Measurements from ENCODE around the gene SDHB.

Gene SDHB

GRCh38 chr1:17002524-17002902 lies 51.3 kb downstream of the SDHB start:
- no peak overlapping the region for H3K4me3 ChIP-seq (ENCODE audit: low read depth, low read length)
- no peaks in the 10 kb centered on the region for H3K79me2 ChIP-seq (ENCODE audit: control insufficient read depth, insufficient read depth, low read length, unreplicated experiment)
- H3K27me3 ChIP-seq (ENCODE audit: insufficient read depth, low read length), result no peaks in the 10 kb centered on the region
- no peak overlapping the region for H3K27ac ChIP-seq (ENCODE audit: low read depth, low read length)
- peaks cover 9% of the 10 kb centered on the region; the same call in 1 of the 2 replicates for H3K36me3 ChIP-seq (ENCODE audit: insufficient read depth, low read length)
- H3K4me1 ChIP-seq (ENCODE audit: control insufficient read depth, insufficient read depth, low read length, unreplicated experiment), result peaks cover 8% of the 10 kb centered on the region
- no peak overlapping the region for H2AFZ ChIP-seq (ENCODE audit: low read length, unreplicated experiment)

GRCh38 chr1:17001760-17002523 lies 51.9 kb downstream of the SDHB start:
- Histone ChIP-seq H3K4me1 (ENCODE audit: control insufficient read depth, insufficient read depth, low read length, unreplicated experiment) (peaks cover 8% of the 10 kb centered on the region), H2AFZ (ENCODE audit: low read length, unreplicated experiment) (no peak overlapping the region), H3K4me3 (ENCODE audit: low read depth, low read length) (no peak overlapping the region), H3K36me3 (ENCODE audit: insufficient read depth, low read length) (peaks cover 9% of the 10 kb centered on the region; the same call in 1 of the 2 replicates), H3K27ac (ENCODE audit: low read depth, low read length) (no peak overlapping the region), H3K79me2 (ENCODE audit: control insufficient read depth, insufficient read depth, low read length, unreplicated experiment) (no peaks in the 10 kb centered on the region), H3K27me3 (ENCODE audit: insufficient read depth, low read length) (no peaks in the 10 kb centered on the region)

GRCh38 chr1:16999863-17000262 lies 54.0 kb downstream of the SDHB start:
- peaks cover 8% of the 10 kb centered on the region for H3K4me1 ChIP-seq (ENCODE audit: control insufficient read depth, insufficient read depth, low read length, unreplicated experiment)
- H3K36me3 ChIP-seq (ENCODE audit: insufficient read depth, low read length), result peaks cover 9% of the 10 kb centered on the region; the same call in 1 of the 2 replicates
- no peaks in the 10 kb centered on the region for H3K79me2 ChIP-seq (ENCODE audit: control insufficient read depth, insufficient read depth, low read length, unreplicated experiment)
- no peaks in the 10 kb centered on the region for H3K27me3 ChIP-seq (ENCODE audit: insufficient read depth, low read length)
- no peak overlapping the region for H3K27ac ChIP-seq (ENCODE audit: low read depth, low read length)
- H2AFZ ChIP-seq (ENCODE audit: low read length, unreplicated experiment), result no peak overlapping the region
- H3K4me3 ChIP-seq (ENCODE audit: low read depth, low read length), result no peak overlapping the region

GRCh38 chr1:16998589-16998988 lies 55.2 kb downstream of the SDHB start:
- Histone ChIP-seq H3K27ac (ENCODE audit: low read depth, low read length) (no peak overlapping the region), H3K4me3 (ENCODE audit: low read depth, low read length) (no peak overlapping the region), H3K36me3 (ENCODE audit: insufficient read depth, low read length) (peaks cover 9% of the 10 kb centered on the region; the same call in 1 of the 2 replicates), H3K79me2 (ENCODE audit: control insufficient read depth, insufficient read depth, low read length, unreplicated experiment) (no peaks in the 10 kb centered on the region), H3K27me3 (ENCODE audit: insufficient read depth, low read length) (no peaks in the 10 kb centered on the region), H2AFZ (ENCODE audit: low read length, unreplicated experiment) (no peak overlapping the region), H3K4me1 (ENCODE audit: control insufficient read depth, insufficient read depth, low read length, unreplicated experiment) (peaks cover 4% of the 10 kb centered on the region)

GRCh38 chr1:16996845-16997244 lies 57.0 kb downstream of the SDHB start:
- H3K27ac ChIP-seq (ENCODE audit: low read depth, low read length), result no peak overlapping the region
- H3K79me2 ChIP-seq (ENCODE audit: control insufficient read depth, insufficient read depth, low read length, unreplicated experiment), result no peaks in the 10 kb centered on the region
- peaks cover 5% of the 10 kb centered on the region; the same call in 1 of the 2 replicates for H3K36me3 ChIP-seq (ENCODE audit: insufficient read depth, low read length)
- H2AFZ ChIP-seq (ENCODE audit: low read length, unreplicated experiment), result no peak overlapping the region
- no peaks in the 10 kb centered on the region for H3K27me3 ChIP-seq (ENCODE audit: insufficient read depth, low read length)
- H3K4me3 ChIP-seq (ENCODE audit: low read depth, low read length), result no peak overlapping the region
- H3K4me1 ChIP-seq (ENCODE audit: control insufficient read depth, insufficient read depth, low read length, unreplicated experiment), result no peaks in the 10 kb centered on the region

- H2AFZ ChIP-seq (ENCODE audit: low read length, unreplicated experiment), result no peak overlapping the region
- no peaks in the 10 kb centered on the region for H3K27me3 ChIP-seq (ENCODE audit: insufficient read depth, low read length)
- H3K79me2 ChIP-seq (ENCODE audit: control insufficient read depth, insufficient read depth, low read length, unreplicated experiment), result no peaks in the 10 kb centered on the region
- no peak overlapping the region for H3K4me3 ChIP-seq (ENCODE audit: low read depth, low read length)
- no peak overlapping the region for H3K27ac ChIP-seq (ENCODE audit: low read depth, low read length)
- no peaks in the 10 kb centered on the region for H3K4me1 ChIP-seq (ENCODE audit: control insufficient read depth, insufficient read depth, low read length, unreplicated experiment)
- H3K36me3 ChIP-seq (ENCODE audit: insufficient read depth, low read length), result no peaks in the 10 kb centered on the region
These were observed 60.3 kb downstream of the SDHB start for GRCh38 chr1:16993521-16994038.

GRCh38 chr1:16992675-16993074 lies 61.2 kb downstream of the SDHB start:
- Histone ChIP-seq H3K27ac (ENCODE audit: low read depth, low read length) (no peak overlapping the region), H3K79me2 (ENCODE audit: control insufficient read depth, insufficient read depth, low read length, unreplicated experiment) (no peaks in the 10 kb centered on the region), H3K27me3 (ENCODE audit: insufficient read depth, low read length) (no peaks in the 10 kb centered on the region), H3K4me3 (ENCODE audit: low read depth, low read length) (no peak overlapping the region), H3K4me1 (ENCODE audit: control insufficient read depth, insufficient read depth, low read length, unreplicated experiment) (no peaks in the 10 kb centered on the region), H2AFZ (ENCODE audit: low read length, unreplicated experiment) (no peak overlapping the region), H3K36me3 (ENCODE audit: insufficient read depth, low read length) (no peaks in the 10 kb centered on the region)

- no peak overlapping the region for H3K4me3 ChIP-seq (ENCODE audit: low read depth, low read length)
- H3K79me2 ChIP-seq (ENCODE audit: control insufficient read depth, insufficient read depth, low read length, unreplicated experiment), result no peaks in the 10 kb centered on the region
- H3K27me3 ChIP-seq (ENCODE audit: insufficient read depth, low read length), result no peaks in the 10 kb centered on the region
- no peak overlapping the region for H3K27ac ChIP-seq (ENCODE audit: low read depth, low read length)
- no peaks in the 10 kb centered on the region for H3K4me1 ChIP-seq (ENCODE audit: control insufficient read depth, insufficient read depth, low read length, unreplicated experiment)
- H2AFZ ChIP-seq (ENCODE audit: low read length, unreplicated experiment), result no peak overlapping the region
- no peaks in the 10 kb centered on the region for H3K36me3 ChIP-seq (ENCODE audit: insufficient read depth, low read length)
These were observed 61.7 kb downstream of the SDHB start for GRCh38 chr1:16992102-16992501.

- Histone ChIP-seq H3K27me3 (ENCODE audit: insufficient read depth, low read length) (no peaks in the 10 kb centered on the region), H3K79me2 (ENCODE audit: control insufficient read depth, insufficient read depth, low read length, unreplicated experiment) (no peaks in the 10 kb centered on the region), H3K4me3 (ENCODE audit: low read depth, low read length) (no peak overlapping the region), H3K27ac (ENCODE audit: low read depth, low read length) (no peak overlapping the region), H2AFZ (ENCODE audit: low read length, unreplicated experiment) (no peak overlapping the region), H3K4me1 (ENCODE audit: control insufficient read depth, insufficient read depth, low read length, unreplicated experiment) (no peaks in the 10 kb centered on the region), H3K36me3 (ENCODE audit: insufficient read depth, low read length) (no peaks in the 10 kb centered on the region)
These were observed 62.3 kb downstream of the SDHB start for GRCh38 chr1:16991571-16991970.

GRCh38 chr1:16989676-16990391 lies 64.0 kb downstream of the SDHB start:
- no peak overlapping the region for H3K27ac ChIP-seq (ENCODE audit: low read depth, low read length)
- no peaks in the 10 kb centered on the region for H3K36me3 ChIP-seq (ENCODE audit: insufficient read depth, low read length)
- no peaks in the 10 kb centered on the region for H3K79me2 ChIP-seq (ENCODE audit: control insufficient read depth, insufficient read depth, low read length, unreplicated experiment)
- no peak overlapping the region for H2AFZ ChIP-seq (ENCODE audit: low read length, unreplicated experiment)
- no peak overlapping the region for H3K4me3 ChIP-seq (ENCODE audit: low read depth, low read length)
- no peaks in the 10 kb centered on the region for H3K27me3 ChIP-seq (ENCODE audit: insufficient read depth, low read length)
- peaks cover 2% of the 10 kb centered on the region for H3K4me1 ChIP-seq (ENCODE audit: control insufficient read depth, insufficient read depth, low read length, unreplicated experiment)

- peaks cover 10% of the 10 kb centered on the region for H3K4me1 ChIP-seq (ENCODE audit: control insufficient read depth, insufficient read depth, low read length, unreplicated experiment)
- no peaks in the 10 kb centered on the region for H3K79me2 ChIP-seq (ENCODE audit: control insufficient read depth, insufficient read depth, low read length, unreplicated experiment)
- no peak overlapping the region for H3K27ac ChIP-seq (ENCODE audit: low read depth, low read length)
- no peaks in the 10 kb centered on the region for H3K36me3 ChIP-seq (ENCODE audit: insufficient read depth, low read length)
- no peak overlapping the region for H2AFZ ChIP-seq (ENCODE audit: low read length, unreplicated experiment)
- H3K27me3 ChIP-seq (ENCODE audit: insufficient read depth, low read length), result no peaks in the 10 kb centered on the region
- H3K4me3 ChIP-seq (ENCODE audit: low read depth, low read length), result no peak overlapping the region
These were observed 65.6 kb downstream of the SDHB start for GRCh38 chr1:16988210-16988609.
